ENCODE results near the gene TOMM22. TPM values are rescaled to one million over a fixed set of nuclear protein-coding genes. Genes with fewer than 3 reads are reported as not detected.
A peak's percentile ranks its signal among the peaks of the same experiment; 100 is the strongest.

TOMM22 gene
- total RNA-seq, 1 experiment from 2014 or later: 113 TPM

GRCh38 chr22:38684895-38685294 lies 3.1 kb downstream of the TOMM22 start:
- no TSS peak for BruUV-seq (replicated peaks)
- H3K36me3 ChIP-seq (ENCODE audit: control insufficient read depth, insufficient read depth, low read length): peaks cover 11% of the 10 kb centered on the region
- peak overlapping the region; percentile 33 for H3K27ac Mint-ChIP-seq (ENCODE audit: unreplicated experiment)

DNA sequence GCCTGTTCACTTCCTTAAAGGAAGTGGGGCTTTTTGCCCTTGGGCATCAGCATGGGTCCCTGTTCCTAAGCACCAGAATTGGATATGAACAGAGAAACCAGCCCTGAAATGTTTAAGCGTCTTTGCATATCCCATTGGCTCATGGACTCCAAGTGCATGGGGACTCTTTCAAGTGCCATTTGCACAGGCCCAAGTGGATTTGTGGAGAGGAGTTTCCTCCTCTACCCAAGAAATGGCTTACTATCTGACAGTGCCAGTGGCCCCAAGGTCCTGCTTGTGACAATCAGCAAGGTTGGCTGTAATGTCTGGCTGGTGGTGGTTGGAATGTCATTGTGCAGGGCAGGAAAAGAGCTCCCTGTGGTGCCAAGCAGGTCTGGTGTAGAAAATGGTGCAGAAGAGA lies 4.0 kb downstream of the TOMM22 start:
- CTCF ChIA-PET: no interaction called here
- DNase-seq: no peak
- Mint-ChIP-seq H3K36me3 (ENCODE audit: insufficient read depth, unreplicated experiment) (peaks cover 88% of the 10 kb centered on the region), H3K9me3 (ENCODE audit: unreplicated experiment) (no peaks in the 10 kb centered on the region), H3K27me3 (ENCODE audit: insufficient read depth, unreplicated experiment) (no peaks in the 10 kb centered on the region), H3K4me3 (ENCODE audit: unreplicated experiment) (no peak overlapping the region), H3K4me1 (ENCODE audit: low read depth, unreplicated experiment) (no peaks in the 10 kb centered on the region), H3K27ac (ENCODE audit: unreplicated experiment) (peak overlapping the region; percentile 33)
- no peaks in the 10 kb centered on the region for H3K27me3 ChIP-seq (replicated peaks; ENCODE audit: control insufficient read depth, insufficient read depth, low read length)
- POLR2A ChIA-PET: no interaction called here
- no TSS peak for BruUV-seq (replicated peaks)
- peaks cover 3% of the 10 kb centered on the region; the same call in 1 of the 2 replicates for H3K9me3 ChIP-seq
- H3K4me1 ChIP-seq: no peaks in the 10 kb centered on the region
- intact Hi-C loops (cut with micrococcal nuclease; ENCODE audit: unreplicated experiment): no loop called here
- peaks cover 11% of the 10 kb centered on the region for H3K36me3 ChIP-seq (ENCODE audit: control insufficient read depth, insufficient read depth, low read length)
- H3K4me3 ChIP-seq (ENCODE audit: low read depth, low read length): no peak overlapping the region
- no peak for TF ChIP-seq CTCF (IDR thresholded peaks at IDR 0.05; ENCODE audit: insufficient read depth in 1 of 2, low read depth in 1 of 2, low read length in 1 of 2, severe bottlenecking in 1 of 2, unreplicated experiment in 1 of 2)

More at GRCh38 chr22:38684895-38685294, 3.1 kb downstream of the TOMM22 start:
- H3K27me3 ChIP-seq (replicated peaks; ENCODE audit: control insufficient read depth, insufficient read depth, low read length): no peaks in the 10 kb centered on the region
- intact Hi-C loops (cut with micrococcal nuclease; ENCODE audit: unreplicated experiment): no loop called here
- no peak for TF ChIP-seq CTCF (IDR thresholded peaks at IDR 0.05; ENCODE audit: insufficient read depth in 1 of 2, low read depth in 1 of 2, low read length in 1 of 2, severe bottlenecking in 1 of 2, unreplicated experiment in 1 of 2)
- H3K4me1 Mint-ChIP-seq (ENCODE audit: low read depth, unreplicated experiment): no peaks in the 10 kb centered on the region
- peaks cover 81% of the 10 kb centered on the region for H3K36me3 Mint-ChIP-seq (ENCODE audit: insufficient read depth, unreplicated experiment)
- H3K4me1 ChIP-seq: no peaks in the 10 kb centered on the region
- peaks cover 3% of the 10 kb centered on the region; the same call in 1 of the 2 replicates for H3K9me3 ChIP-seq
- no peak overlapping the region for H3K4me3 Mint-ChIP-seq (ENCODE audit: unreplicated experiment)
- H3K4me3 ChIP-seq (ENCODE audit: low read depth, low read length): no peak overlapping the region
- POLR2A ChIA-PET: interaction anchor here (0.7 to 1.8 kb wide), 2 partner anchors 9 to 13 kb away, joined by 4 to 5 read pairs; no protein-coding TSS in a partner anchor
- DNase-seq: no peak
- CTCF ChIA-PET: no interaction called here
- no peaks in the 10 kb centered on the region for H3K9me3 Mint-ChIP-seq (ENCODE audit: unreplicated experiment)
- no peaks in the 10 kb centered on the region for H3K27me3 Mint-ChIP-seq (ENCODE audit: insufficient read depth, unreplicated experiment)

GRCh38 chr22:38689651-38690050 lies 7.9 kb downstream of the TOMM22 start:
- Histone ChIP-seq H3K9me3 (no peaks in the 10 kb centered on the region), H3K27me3 (replicated peaks; ENCODE audit: control insufficient read depth, insufficient read depth, low read length) (no peaks in the 10 kb centered on the region), H3K4me3 (ENCODE audit: low read depth, low read length) (no peak overlapping the region), H3K4me1 (peaks cover 18% of the 10 kb centered on the region), H3K36me3 (ENCODE audit: control insufficient read depth, insufficient read depth, low read length) (peaks cover 8% of the 10 kb centered on the region; the same call in 1 of the 2 replicates)
- no peak for TF ChIP-seq CTCF (IDR thresholded peaks at IDR 0.05; ENCODE audit: insufficient read depth in 1 of 2, low read depth in 1 of 2, low read length in 1 of 2, severe bottlenecking in 1 of 2, unreplicated experiment in 1 of 2)
- Mint-ChIP-seq H3K9me3 (ENCODE audit: unreplicated experiment) (no peaks in the 10 kb centered on the region), H3K27me3 (ENCODE audit: insufficient read depth, unreplicated experiment) (no peaks in the 10 kb centered on the region), H3K27ac (ENCODE audit: unreplicated experiment) (no peak overlapping the region), H3K36me3 (ENCODE audit: insufficient read depth, unreplicated experiment) (peaks cover 93% of the 10 kb centered on the region), H3K4me3 (ENCODE audit: unreplicated experiment) (no peak overlapping the region), H3K4me1 (ENCODE audit: low read depth, unreplicated experiment) (peaks cover 16% of the 10 kb centered on the region)
- intact Hi-C loops (cut with micrococcal nuclease; ENCODE audit: unreplicated experiment): no loop called here
- no TSS peak for BruUV-seq (replicated peaks)
- ChIA-PET POLR2A (no interaction called here), CTCF (no interaction called here)
- DNase-seq: no peak

Measured in Caco-2 (cell line).